Ramos (cell line): ENCODE measurements around the gene KTI12.
"Not testable (repeated sequence)": the region's sequence is repeated elsewhere in the genome, so short reads cannot be mapped to it uniquely, and the experiment has no call there.

Experiments
- in situ Hi-C: fragments of 300-500 bp; cut with MboI; formaldehyde crosslinking; loops from one replicate; pipeline ENCODE4 v1.14.3; 2022; ENCODE audit warnings: low sequenced_read_pairs; ENCODE audit not compliant: unreplicated experiment

The KTI12 gene

DNA sequence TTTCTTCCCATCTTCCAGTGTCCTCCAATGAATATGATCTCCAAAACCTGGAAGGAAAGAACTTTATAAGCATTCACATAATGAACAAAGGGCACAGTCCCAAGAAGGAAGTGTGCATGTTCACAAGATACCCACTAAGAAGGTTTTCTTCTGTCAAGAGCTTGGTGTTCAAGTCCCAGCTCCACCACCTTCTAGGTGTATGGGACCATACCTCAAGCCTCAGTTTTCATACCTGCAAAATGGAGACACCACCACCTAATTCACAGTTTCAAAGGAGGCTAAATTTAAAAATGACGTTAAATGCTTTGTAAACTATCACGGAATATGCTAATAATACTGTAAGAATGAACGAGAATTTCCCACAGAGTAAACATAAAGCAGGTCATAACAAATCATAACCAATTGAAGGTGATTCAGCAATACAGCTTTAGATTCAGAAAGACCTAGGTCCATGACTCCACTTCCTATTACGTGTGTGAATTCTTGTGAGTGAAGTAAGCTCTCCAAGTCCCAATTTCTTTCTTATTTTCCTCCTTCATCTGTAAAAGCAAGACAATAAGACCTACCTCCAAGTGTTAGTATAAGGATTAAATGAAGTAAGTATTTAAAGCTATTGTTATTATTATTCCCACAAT, 8.1 kb upstream of the KTI12 start:
- in situ Hi-C loops: no loop called here

DNA sequence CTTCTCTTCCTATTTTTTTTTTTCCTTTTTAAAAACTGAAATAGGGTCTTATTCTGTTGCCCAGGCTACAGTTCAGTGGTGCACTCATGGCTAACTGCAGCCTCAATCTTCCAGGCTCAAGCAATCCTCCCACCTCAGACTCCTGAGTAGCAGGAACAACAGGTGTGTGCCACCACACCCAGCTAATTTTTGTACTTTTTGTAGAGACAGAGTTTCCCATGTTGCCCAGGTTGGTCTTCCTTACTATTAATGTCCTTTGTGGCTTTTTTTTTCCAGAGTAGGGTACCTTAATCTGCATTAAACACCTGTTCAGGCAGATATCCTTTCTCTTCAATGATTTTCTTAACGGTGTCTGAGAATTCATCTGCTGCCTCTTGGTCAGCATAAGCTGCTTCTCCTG, 4.3 kb upstream of the KTI12 start:
- in situ Hi-C loops: no loop called here

DNA sequence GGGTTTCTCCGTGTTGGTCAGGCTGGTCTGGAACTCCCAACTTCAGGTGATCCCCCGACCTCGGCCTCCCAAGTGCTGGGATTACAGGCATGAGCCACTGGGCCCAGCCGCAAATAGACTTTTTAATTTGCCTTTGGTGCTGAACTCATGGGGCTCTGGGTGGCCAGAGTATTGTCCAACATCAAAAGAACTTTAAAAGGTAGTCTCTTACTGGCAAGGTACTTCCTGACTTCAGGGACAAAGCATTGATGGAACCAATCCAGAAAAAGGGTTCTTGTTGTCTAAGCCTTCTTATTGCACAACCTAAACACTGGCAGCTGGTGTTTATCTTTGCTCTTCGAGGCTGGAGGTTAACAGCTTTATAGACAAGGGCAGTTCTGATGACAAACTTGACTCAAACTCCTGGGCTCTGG, 3.8 kb upstream of the KTI12 start:
- in situ Hi-C loops: no loop called here

DNA sequence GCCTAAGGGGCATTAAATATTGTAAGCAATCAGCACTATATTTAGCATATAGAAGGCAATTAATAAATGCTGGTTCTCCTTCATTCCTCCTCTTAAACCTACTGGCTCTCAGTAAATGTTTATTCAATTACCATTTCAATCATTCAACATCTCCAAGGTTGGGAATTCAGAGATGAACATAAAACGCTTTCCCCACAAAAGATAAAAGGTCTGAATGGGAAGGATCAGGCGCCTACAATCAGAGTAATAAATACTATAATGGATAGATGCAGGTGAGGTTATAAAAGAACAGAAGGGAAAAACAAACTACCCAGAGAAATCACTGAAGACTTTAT, 407 bp upstream of the KTI12 start:
- in situ Hi-C loops: no loop called here

DNA sequence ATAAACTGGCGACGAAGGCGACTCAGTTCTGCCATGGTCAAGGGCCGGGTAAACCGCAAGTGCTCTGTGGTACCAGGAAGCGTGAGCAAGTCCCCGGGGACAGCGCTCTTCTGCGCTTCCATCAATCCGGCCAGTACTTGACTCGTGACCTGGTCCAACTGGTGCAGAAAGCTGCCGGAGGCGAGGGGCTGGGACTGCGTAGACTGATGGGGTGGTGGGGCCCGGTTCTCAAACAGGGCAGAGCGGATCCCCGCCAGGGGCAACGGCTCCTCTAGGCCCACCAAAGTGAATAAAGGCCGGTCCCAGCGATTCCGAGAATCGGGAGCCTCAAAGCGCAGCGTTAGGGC, 852 bp downstream of the KTI12 start:
- in situ Hi-C loops: no loop called here

DNA sequence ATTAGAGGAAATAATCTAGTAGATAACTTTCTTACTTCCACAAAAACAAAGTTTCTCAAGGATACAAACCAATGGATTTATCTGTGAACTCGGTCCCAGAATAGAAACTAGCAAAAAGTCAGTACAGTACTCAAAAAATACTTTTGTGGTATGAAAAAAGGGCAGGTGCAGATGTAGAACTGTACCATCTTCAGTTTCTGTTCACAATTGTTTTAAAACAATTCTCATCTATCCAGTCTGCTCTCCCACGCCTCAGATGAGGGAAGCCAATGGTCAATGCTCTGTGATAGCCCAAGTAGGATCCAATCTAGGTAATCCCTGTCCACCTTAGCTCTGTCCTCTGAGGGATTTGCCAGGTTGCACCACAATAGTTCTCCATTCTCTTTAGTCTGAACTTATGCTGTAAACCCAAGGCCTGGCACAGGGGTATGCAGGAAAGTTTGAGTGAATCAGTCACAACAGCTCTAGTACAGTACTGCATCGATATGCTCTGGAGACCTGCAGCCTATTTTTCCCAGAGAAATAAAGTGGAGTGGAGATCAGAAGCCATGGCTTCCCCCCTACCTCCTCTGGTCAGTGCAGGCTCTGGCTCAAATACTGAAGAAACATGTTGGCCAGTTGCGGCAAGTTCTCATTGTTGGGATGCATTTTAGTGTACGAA, 1.4 kb downstream of the KTI12 start:
- in situ Hi-C loops: no loop called here

DNA sequence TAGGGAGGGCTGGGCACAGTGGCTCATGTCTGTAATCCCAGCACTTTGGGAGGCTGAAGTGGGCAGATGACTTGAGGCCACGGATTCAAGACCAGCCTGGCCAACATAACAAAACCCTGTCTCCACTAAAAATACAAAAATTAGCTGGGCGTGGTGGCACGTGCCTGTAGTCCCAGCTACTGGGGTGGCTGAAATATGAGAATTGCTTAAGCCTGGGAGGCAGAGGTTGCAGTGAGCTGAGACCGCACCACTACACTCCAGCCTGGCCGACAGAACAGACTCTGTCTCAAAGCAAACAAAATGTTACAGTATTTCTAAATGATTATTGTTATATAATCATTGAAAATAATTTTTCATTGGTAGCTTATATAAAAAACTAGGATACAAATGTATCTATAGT, 4.8 kb downstream of the KTI12 start:
- in situ Hi-C loops: not testable (repeated sequence)

DNA sequence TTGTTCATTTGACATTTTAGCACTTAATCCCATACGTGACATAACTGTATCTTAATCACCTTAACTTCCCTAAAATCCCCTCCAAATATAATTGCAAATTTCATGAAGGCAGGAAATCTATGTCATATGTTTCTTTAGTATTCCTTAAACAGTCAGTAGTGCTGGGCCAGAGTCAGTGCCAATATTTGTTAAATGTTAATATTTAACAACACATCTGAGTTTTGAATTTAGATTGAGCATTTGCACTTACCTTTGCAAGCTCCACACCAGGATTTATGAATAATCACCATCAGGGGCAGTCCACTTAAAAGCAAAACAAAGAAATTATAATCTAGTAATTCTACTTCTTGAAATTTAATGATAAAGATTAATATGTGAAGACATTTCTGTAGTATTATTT, 5.3 kb downstream of the KTI12 start:
- in situ Hi-C loops: no loop called here

DNA sequence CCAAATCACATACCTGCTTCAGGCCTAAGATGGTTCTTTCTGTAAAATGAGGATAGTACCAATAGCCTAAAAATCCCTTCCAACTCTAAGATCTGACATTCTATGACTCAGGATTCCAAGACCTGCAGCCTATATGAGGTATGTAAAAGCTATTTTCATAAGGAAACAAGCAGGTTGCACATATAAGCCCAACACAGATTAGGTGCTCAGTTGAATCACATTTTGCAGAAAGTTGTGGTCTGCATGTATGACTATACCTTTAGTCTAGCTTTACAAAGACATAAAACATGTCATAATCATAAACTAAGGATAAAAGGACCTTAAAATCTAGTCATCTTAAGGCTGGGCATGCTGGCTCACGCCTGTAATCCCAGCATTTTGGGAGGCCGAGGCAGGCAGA, 7.3 kb downstream of the KTI12 start:
- in situ Hi-C loops: no loop called here

DNA sequence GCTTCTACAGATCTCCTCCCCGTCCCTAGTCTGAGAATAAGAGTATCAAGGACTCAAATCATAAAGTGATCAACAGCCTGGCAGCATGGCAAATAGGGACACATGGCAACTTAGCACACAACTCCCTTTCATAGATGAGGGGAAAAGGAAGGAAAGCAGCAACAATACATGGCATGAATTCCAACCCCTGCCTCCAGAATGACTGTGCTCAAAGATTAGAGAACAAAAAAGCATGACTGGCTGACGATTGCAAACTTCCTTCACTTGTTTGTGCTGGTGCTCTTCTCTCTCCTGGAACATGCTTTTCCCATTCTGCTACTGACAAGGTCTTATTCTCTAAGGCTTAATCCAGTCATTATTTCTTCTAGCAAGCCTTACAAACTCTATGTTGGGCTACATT, 11.5 kb downstream of the KTI12 start:
- in situ Hi-C loops: no loop called here

DNA sequence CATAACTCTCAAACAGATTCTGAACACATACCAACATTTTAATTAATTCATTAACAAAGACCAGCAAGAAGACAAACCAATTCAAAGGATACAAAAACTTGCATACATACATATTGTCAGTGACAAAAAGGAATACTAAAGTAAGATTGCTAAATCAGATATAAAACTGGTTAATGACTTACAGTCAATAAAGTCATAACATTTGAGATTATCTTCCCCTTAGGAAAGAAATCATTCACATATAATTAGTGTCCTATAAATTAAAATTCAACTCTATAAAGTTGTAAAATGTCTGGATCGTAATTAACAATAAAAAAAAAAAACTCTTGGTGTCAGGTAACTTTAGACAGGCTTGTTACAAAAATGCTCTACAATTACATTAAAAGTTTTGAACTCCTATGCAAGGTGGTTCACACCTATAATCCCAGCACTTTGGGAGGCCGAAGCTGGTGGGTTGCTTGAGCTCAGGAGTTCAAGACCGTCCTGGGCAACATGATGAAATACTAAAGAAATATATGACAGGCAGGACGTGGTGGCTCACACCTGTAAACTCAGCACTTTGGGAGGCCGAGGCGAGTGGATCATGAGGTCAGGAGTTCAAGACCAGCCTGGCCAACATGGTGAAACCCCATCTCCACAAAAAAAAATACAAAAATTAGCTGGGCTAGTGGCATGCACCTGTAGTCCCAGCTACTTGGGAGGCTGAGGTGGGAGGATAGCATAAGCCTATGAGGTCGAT, 25.4 kb downstream of the KTI12 start:
- in situ Hi-C loops: no loop called here

DNA sequence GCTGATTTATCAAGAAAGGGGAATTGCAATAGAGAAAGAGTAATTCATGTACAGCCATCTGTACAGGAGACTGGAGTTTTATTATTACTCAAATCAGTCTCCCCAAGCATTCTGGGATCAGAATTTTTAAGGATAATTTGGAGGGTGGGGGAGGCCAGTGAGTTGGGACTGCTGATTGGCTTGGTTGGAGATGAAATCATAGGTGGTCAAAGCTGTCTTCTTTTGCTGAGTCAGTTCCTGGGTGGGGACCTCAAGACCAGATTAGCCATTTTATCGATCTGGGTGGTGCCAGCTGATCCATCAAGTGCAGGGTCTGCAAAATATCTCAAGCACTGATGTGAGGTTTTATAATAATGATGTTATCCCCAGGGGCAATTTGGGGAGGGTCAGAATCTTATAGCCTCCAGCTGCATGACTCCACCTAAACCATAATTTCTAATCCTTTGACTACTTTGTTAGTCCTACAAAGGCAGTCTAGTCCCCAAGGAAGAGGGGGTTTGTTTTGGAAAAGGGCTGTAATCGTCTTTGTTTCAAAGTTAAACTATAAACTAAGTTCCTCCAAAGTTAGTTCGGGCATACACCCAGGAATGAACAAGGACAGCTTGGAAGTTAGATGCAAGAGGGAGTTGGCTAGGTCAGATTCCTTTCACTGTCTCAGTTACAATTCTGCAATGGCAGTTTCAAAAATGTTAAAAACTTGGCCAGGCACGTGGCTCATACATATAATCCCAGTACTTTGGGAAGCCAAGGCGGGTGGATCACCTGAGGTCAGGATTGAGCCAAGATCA, 26.2 kb downstream of the KTI12 start:
- in situ Hi-C loops: no loop called here

DNA sequence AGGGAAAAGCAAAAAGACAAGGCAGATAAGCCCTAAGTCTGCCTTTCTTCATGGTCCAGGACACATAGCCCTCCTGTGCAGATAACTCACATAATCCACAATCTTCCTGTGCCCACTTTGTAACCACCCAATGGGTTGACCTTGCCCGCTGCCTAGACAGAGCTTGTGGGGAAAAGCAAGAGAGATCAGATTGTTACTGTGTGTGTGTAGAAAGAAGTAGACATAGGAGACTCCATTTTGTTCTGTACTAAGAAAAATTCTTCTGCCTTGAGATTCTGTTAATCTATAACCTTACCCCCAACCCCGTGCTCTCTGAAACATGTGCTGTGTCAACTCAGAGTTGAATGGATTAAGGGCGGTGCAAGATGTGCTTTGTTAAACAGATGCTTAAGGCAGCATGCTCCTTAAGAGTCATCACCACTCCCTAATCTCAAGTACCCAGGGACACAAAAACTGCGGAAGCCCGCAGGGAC, 27.5 kb downstream of the KTI12 start:
- in situ Hi-C loops: not testable (repeated sequence)

DNA sequence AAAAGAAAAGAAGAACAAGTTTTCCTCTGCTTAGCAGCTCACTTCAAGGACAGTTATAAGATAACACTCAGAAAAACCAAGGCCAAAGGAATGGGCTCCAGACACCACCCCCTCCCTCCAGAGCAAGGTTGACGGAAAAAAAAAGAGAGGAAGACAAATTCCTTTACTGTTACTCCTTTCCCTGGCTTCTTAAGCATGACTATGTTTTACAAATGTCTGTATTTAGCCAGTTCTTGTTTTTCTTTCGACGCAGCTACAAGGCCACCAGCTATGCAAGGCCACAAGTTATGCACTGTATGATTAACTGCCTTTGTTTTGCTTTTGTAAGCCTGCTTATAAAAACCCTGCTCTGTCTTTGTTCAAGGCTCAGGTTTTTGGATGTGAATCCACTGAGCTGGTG, 28.1 kb downstream of the KTI12 start:
- in situ Hi-C loops: not testable (repeated sequence)

DNA sequence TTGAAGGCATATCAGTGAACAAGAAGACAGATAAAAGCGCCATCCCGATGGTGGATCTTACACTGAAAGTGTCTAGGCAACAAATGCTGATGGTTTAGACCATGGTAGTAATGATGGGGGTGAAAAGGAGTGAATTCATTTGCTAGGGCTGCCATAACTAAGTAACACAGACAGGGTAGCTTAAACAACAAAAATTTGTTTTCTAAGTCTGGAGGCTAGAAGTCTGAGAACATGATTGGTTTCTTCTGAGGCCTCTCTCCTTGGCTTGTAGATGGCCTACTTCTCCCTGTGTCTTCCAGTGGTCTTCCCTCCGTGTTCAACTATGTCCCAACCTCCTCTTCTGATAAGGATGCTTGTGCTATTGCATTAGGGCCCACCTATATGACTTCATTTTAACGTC, 29.7 kb downstream of the KTI12 start:
- in situ Hi-C loops: no loop called here

DNA sequence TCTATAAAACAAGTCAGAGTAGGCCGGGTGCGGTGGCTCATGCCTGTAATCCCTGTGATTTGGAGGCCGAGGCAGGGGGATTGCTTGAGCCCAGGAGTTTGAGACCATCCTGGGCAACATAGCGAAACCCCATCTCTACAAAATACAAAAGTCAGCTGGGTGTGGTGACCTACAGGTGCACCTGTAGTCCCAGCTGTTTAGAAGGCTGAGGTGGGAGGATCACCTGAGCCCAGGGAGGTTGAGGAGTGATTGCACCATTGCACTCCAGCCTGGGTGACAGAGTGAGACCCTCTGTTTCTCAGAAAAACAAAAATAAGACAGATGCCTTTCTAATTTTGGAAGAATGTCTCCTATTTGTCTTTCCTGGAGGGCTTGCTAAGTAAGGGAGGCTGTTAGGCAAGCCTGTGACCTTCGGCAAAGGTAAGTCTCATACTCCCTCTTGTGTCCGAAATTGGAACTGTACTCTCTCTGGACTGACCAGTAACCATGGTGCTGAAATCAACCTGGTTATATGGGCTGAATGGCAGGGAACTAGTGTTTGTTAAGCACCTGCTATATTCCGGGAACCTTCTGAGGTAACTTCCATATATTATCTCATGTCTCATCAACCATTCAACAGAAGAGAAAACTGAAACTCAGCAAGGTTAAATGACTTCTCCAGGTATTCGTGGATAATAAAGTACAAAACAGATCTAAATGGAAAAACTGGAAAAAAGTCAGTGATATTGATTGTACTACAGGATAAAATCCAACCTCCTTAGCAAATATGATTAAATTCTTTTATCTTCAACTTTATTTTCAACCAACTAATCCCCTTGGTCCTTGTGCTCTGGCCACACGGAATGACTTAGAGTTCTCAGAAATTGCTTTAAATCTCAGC, 31.3 kb downstream of the KTI12 start:
- in situ Hi-C loops: no loop called here

DNA sequence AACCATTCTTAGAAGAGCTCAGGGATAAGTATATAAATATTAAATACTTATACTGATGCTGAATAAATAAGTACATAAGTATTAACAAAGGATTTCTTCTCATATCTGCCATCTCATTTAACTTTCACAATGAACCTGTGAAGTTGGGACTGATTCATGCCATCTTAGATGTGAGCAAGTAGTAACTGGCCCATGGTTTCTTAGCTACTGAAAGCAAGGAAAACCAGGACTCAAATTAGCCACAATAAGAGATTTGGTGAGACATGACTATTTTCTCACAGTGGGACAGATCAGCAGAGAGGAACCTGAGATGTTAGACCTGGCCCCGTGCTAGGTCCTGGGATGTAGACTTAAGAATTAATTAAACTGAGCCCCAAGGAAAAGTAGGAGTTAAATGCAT, 34.9 kb downstream of the KTI12 start:
- in situ Hi-C loops: no loop called here

DNA sequence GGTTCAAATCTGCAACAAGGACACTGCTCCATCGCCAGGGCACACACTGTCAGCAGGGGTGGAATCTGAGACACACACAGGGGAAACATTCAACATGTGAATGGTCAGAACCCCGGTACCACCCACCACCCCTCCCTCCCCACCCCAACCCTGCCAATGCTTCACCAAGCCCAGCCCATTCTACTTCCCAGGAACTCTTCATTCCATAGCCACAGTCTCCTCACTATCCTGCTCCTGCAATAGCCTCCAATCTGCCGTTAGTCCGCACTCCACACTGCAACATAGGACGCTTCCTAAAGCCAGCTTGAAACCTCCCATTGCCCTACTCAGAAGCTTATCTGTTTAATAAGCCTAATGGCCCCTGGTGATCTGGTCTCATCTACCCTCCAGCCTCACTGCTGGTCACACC, 35.6 kb downstream of the KTI12 start:
- in situ Hi-C loops: no loop called here

DNA sequence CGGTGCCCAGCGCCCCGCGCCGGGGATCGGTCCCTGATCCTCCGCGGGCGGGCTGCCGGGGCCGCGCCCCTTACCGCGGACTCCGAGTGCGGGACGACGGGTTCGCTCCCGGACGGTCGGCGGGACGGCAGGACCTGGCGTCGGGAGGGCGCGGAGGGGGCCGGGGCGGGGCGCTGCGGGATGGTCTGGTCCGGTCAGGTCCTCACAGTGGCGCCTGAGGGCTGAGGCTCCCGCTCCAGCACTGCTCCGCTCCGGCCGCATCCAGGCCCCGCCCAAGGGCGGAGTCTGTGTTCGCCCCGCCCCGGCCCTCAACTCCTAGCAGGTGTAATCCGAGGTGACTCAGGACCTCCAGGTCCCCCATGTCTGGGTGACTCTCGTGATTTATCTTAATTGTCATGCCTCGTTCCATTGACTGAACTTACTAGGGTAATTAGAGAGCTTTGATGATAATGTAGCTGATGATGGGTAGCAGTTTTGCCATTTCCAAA, 43.1 kb downstream of the KTI12 start, which contains the start of gene RAB3B:
Gene RAB3B, minus strand, starts transcription at position 223 of the 488 bp plus-strand sequence. CDS start 13,583 bp downstream, outside the sequence.
- in situ Hi-C loops: no loop called here
